GM18517 (cell line): ENCODE measurements around the gene NMU.
"Not testable (repeated sequence)": the region's sequence is repeated elsewhere in the genome, so short reads cannot be mapped to it uniquely, and the experiment has no call there.

Source experiments
- ATAC-seq: cut with Tn5 transposase; IDR thresholded peaks from one replicate; pipeline ENCODE4 v1.9.1; 2021; ENCODE audit warnings: mild to moderate bottlenecking, moderate library complexity; ENCODE audit not compliant: unreplicated experiment

NMU gene

GRCh38 chr4:55635741-55636655, at the start of gene NMU:
NMU (minus strand) TSS chr4:55636298; CDS start chr4:55636192, 106 bp downstream.
- no peak for ATAC-seq

GRCh38 chr4:55684276-55684675, 48.2 kb upstream of the NMU start:
- no peak for ATAC-seq

GRCh38 chr4:55682797-55683196, 46.7 kb upstream of the NMU start:
- not testable (repeated sequence) for ATAC-seq

- ATAC-seq = no peak
These were observed 46.2 kb upstream of the NMU start for GRCh38 chr4:55682295-55682694.

- ATAC-seq = no peak
These were observed 45.3 kb upstream of the NMU start for GRCh38 chr4:55681430-55681829.

GRCh38 chr4:55675196-55675793, 39.2 kb upstream of the NMU start:
- ATAC-seq = no peak

- no peak for ATAC-seq
These were observed 37.3 kb upstream of the NMU start for GRCh38 chr4:55673424-55673823.

- ATAC-seq = no peak
These were observed 35.6 kb upstream of the NMU start for GRCh38 chr4:55671667-55672066.

- no peak for ATAC-seq
These were observed 34.6 kb upstream of the NMU start for GRCh38 chr4:55670695-55671094.

- ATAC-seq = no peak
These were observed 32.4 kb upstream of the NMU start for GRCh38 chr4:55668449-55668848.

- no peak for ATAC-seq
These were observed 30.4 kb upstream of the NMU start for GRCh38 chr4:55666535-55666934.

GRCh38 chr4:55663145-55663544, 27.0 kb upstream of the NMU start:
- no peak for ATAC-seq

- no peak for ATAC-seq
These were observed 25.4 kb upstream of the NMU start for GRCh38 chr4:55661398-55662056.

- no peak for ATAC-seq
These were observed 22.6 kb upstream of the NMU start for GRCh38 chr4:55658657-55659056.

GRCh38 chr4:55654131-55654530, 18.0 kb upstream of the NMU start:
- ATAC-seq = no peak

- ATAC-seq = no peak
These were observed 14.4 kb upstream of the NMU start for GRCh38 chr4:55650483-55650882.

- no peak for ATAC-seq
These were observed 1.2 kb upstream of the NMU start for GRCh38 chr4:55637272-55637820.

- no peak for ATAC-seq
These were observed 530 bp upstream of the NMU start for GRCh38 chr4:55636656-55636999.

GRCh38 chr4:55635282-55635681, 816 bp downstream of the NMU start:
- no peak for ATAC-seq

GRCh38 chr4:55634417-55635128, 1.5 kb downstream of the NMU start:
- ATAC-seq = no peak

GRCh38 chr4:55633903-55634302, 2.2 kb downstream of the NMU start:
- no peak for ATAC-seq
